Right renal cortex interstitium (tissue), 3 donors: ENCODE measurements around the gene IRF2BP2. TPM values are rescaled to one million over a fixed set of nuclear protein-coding genes. Genes with fewer than 3 reads are reported as not detected.

Experiments
- DNase-seq, 3 donors: peaks; one replicate each; pipeline ENCODE4 v3.0.0-alpha.2; 2013; ENCODE audit warnings: low read depth in 3 of 3, low spot score in 2 of 3
- polyA plus RNA-seq, 3 donors: library from polyadenylated mRNA; unstranded; fragments of 120-200 nt; gene quantifications; one replicate each; pipeline ENCODE4 v1.2.1, GENCODE V29; 2013; ENCODE audit not compliant: insufficient read length in 3 of 3

Gene IRF2BP2
- 100 to 1,000 TPM; 126 to 142 (median 138) TPM for polyA plus RNA-seq

GRCh38 chr1:234610061-234610665 lies at the start of gene IRF2BP2:
IRF2BP2 (minus strand) TSS chr1:234610178; CDS start chr1:234609494, 684 bp downstream.
- DNase-seq, result no peak

DNA sequence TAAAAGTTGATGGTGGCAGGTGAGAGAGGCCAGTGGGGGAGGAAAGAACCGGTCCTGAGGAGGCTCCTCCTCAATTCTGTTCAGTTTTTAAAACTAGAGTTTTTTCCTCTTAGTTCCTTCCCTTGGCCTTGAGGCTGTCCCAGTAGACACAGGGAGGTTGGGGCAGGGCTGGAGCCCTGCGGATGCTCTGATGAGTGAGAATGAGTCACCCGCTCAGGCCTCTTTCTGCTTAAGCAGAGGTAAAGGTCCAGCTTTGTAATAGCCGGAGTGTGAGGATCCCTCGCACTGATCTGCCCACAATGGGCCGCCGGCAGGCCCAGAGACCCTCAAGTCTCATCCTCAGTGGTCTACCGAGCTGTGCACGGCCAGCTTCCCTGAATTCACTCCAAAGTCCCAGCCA lies 49.6 kb upstream of the IRF2BP2 start:
- no peak for DNase-seq

GRCh38 chr1:234658138-234658537 lies 48.2 kb upstream of the IRF2BP2 start:
- DNase-seq, result no peak

- no peak for DNase-seq
These were observed 47.1 kb upstream of the IRF2BP2 start for GRCh38 chr1:234656944-234657654.

DNA sequence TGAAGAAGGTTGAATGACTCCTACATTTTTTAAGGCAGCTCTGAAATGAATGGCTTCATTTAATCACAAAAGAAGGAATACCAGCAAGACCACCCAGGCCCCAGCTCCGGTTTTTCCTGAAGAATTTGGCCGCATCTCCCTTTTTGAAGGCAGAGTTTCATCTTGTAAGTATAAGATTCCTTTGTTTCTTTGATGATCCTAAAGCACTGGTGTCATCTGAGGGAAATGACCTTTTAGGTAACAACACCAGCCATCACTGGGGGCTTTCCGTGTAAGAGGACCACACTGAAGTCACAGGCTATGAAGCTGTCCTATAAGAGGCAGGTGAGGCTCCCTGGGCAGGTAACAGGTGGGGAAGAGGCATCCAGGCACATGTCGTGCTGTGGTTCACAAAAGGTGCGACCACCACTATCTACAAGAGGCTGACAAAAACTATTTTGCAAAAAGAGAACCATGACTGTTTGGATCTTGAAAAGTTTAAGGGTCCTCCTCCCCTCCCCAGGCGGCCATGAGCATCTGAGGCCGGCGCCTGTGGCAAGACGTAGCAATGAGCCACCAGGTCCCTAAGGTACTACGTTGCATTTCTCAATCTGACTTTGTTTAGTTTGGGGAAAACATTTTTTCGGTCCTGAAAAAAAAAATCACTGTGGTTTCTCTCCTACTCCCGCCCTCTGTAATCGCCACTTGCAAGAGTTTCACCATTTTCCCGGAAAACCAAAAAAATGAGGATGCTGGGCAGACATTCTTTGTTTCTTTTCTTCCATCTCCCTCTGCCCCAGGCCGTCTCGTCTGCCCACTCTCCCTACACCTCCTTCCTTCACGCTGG lies 46.3 kb upstream of the IRF2BP2 start:
- no peak for DNase-seq

DNA sequence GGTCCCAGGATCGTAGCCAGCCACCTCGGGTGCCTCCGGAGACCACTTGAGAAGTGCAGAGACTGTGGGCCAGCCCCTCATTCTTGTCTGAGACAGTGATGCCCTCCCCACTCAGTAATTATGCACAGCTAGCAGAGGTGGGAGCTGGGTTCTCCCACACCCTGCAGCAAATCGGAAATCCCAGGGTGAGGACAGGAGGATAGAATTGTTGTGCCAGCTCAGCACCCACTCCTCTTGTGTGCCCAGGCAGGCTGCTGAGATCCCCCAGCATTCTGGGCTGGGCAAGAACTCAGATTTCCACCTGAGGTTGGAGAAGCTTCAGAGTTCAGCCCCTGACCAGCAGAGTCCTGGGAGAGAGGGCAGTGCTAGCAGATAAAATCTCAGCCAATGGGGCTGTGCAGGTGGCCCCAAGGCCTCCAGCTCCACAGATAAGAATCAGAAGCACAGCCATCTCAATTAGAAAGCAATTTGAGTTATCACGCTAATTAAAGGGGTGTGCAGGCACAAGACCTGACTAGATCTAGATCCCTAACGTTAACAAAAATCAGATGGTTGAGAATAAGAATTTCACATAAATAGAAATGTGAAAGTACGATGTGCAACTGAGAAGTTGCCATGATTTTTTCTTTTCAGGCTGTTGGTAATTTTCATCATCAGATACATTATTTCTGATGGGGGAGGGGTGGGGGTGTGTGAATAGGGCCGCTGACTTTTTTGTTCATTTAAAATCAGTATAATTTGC lies 45.5 kb upstream of the IRF2BP2 start:
- DNase-seq, result no peak

DNA sequence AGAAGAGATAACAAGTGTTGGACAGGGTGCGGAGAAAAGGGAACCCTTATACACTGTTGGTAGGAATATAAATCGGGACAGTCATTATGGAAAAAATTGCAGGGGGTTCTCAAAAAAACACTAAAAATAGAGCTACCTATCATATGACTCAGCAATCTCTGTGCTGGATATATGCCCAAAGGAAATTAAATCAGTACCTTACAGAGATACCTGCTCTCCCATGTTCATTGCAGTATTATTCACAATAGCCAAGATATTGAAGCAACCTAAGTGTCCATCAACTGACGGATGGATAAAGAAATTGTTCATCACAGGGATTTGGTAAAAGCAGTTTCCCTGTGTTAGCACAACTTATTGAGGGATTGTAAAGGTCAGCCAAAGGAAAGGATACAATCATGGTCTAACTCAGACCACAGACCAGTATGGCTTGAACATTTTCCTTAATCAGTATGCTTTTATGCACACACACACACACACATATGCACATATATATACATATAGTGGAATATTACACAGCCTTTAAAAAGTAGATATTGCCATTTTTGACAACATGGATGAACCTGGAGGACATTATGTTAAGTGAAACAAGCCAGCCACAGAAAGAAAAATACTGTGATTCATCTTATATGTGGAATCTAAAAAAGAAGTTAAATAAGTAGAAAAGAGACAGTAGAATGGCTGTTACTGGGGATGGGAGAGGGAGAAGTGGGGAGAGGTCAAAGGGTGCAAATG lies 44.2 kb upstream of the IRF2BP2 start:
- DNase-seq, result no peak

- DNase-seq, result no peak
These were observed 39.6 kb upstream of the IRF2BP2 start for GRCh38 chr1:234649432-234650081.

DNA sequence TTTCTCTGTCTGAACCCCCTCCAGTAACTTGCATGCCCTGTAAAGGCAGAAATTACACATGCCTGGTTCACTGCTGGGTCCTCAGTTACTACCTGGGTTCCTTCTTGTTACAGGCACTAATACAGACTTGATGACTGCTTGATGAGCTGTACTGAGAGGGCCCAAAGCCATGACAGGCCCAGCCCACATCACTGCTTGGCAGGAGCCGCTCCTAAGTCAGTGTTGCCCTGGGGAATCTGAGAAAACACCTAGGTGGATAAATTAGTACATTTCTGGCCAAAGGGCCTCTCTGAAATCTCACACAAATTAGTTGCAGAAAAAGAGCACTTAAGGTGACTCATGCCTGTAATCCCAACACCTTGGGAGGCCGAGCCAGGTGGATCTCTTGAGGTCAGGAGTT lies 37.8 kb upstream of the IRF2BP2 start:
- no peak for DNase-seq

DNA sequence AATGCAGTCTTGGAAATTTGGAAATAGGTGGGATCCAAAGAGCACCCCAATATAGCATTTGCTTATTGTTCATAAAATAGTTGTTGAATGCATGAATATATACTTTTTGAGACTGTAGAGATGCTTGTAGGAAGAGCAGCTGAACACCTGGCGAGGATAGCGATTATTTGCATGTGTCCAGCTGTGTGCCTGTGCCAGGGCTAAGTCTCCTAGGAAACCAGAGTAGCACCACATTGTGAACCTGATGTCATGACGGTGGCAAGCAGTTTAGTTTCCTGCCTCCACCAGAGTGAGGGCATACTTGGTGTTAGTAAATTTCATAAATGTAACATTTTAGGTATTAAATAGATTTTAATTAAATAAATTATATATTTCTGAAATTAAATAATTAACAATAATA lies 37.3 kb upstream of the IRF2BP2 start:
- no peak for DNase-seq

DNA sequence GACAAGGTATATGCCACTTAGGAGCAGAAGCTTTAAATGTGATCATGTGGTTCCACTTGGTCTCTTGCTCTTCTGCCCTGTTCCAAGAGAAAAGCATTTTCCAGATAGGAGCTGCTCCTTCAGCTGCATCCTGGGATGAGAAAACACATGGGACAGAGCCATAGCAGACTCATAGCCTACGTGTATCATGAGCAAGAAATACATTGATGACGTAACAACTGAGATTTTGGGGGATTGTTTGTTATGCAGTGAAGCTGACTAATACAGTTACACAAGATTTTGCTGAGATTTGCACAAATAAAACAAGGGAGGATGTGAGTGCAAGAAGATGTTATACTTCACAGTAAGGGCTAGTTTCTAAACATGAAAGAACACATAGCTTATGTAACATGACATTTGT lies 36.0 kb upstream of the IRF2BP2 start:
- no peak for DNase-seq

DNA sequence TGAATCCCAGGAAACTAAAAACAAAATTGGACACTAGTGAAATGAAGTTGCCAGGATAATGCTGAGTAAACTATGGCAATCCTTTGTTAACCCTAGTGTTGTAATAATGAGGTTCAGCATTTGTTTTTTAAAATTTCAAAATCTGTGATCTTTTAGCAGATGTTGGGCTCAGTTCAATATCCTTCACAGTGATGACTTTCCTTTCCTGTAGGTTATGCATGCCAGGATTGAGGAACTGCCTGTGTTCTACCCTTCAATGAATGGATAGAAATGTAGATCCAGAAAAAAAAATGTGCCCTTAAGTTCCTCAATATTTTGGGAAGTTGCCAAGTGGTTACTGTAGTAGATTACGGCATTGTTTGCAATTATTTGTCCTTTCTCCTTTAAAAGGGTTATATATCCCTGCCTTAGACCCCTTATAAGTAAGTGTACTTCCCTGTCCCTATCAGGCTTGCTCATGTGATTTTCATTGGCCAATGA lies 35.5 kb upstream of the IRF2BP2 start:
- DNase-seq, result no peak

DNA sequence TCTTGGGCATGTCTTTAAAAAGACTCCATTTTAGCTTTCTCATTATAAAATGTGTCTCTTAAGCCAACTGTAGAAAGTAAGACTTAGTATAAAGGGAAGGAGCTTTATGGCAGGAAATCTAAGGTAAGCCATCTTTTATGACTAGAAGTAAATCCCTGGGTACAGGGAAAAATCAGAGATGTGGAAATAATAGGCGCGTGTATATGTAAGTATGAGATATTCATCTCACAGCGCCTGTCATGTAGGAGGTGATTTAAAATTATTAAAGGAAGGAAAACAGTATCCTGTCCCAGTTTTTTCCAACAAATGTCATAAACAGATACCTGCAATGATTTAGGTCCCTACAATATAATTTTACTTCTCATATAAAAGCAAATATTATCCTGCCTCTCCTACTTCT lies 35.0 kb upstream of the IRF2BP2 start:
- no peak for DNase-seq

- DNase-seq, result no peak
These were observed 33.8 kb upstream of the IRF2BP2 start for GRCh38 chr1:234643850-234644134.

DNA sequence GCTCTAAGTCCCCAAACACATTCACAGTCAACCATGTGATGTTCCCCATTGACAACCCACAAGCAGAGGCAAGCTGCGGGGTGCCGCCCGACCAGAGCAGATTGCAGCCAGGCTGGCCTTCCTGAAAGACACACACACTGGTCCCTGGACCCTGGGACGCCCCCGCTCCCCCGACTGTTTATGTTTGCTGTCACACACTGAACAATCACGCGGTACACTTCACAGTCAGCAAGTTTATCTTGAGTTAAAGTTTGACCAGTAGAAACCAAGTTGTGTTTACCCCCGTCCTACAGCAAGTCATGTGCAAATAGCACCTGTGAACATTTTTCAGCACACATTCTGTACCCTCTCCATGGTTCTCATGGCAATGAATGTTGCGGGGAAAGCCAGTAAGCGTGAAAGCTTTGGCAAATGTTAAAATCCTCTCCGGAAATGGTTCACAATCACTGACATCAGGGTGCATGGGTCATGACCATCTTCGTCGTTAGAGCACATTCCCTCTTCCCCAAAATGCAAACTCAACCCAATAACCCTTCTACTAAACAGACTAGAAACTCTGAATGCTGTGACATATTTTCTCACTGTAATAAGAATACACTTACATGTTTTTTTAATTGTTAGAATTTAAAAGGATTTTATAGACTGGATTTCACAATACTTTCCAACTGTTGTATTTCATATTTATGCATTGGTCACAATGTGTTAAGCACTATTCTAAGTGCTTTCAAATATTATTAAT lies 33.3 kb upstream of the IRF2BP2 start:
- no peak for DNase-seq

- no peak for DNase-seq
These were observed 32.5 kb upstream of the IRF2BP2 start for GRCh38 chr1:234642428-234642827.

GRCh38 chr1:234639961-234640360 lies 30.0 kb upstream of the IRF2BP2 start:
- DNase-seq, result no peak

GRCh38 chr1:234638832-234639799 lies 29.1 kb upstream of the IRF2BP2 start:
- DNase-seq, result no peak
